Mesodermal cell (in vitro differentiated cells): ENCODE data around the gene TIGD7.

ENCODE experiments used
- H3K27ac ChIP-seq: 2 replicates; pipeline ENCODE4 v1.7.0; 2013; ENCODE audit warnings: mild to moderate bottlenecking, low read depth, low read length, moderate library complexity; ENCODE audit not compliant: severe bottlenecking
- H3K36me3 ChIP-seq: 2 replicates; pipeline ENCODE4 v1.7.1; 2013; ENCODE audit warnings: mild to moderate bottlenecking, low read length, moderate library complexity; ENCODE audit not compliant: control insufficient read depth, insufficient read depth
- H3K4me1 ChIP-seq: one replicate; pipeline ENCODE4 v1.7.1; 2013; ENCODE audit warnings: mild to moderate bottlenecking, low read length; ENCODE audit not compliant: insufficient read depth, control insufficient read depth, poor library complexity, severe bottlenecking
- H3K4me3 ChIP-seq: 2 replicates; pipeline ENCODE4 v1.7.0; 2013; ENCODE audit warnings: low read length, control low read depth, mild to moderate bottlenecking; ENCODE audit not compliant: insufficient read depth, poor library complexity, severe bottlenecking; ENCODE audit errors: extremely low read depth
- H3K9me3 ChIP-seq: 2 replicates; pipeline ENCODE4 v1.7.1; 2013; ENCODE audit warnings: mild to moderate bottlenecking, low read length, moderate library complexity; ENCODE audit not compliant: control insufficient read depth
- WGBS, 2 experiments: methylation state at CpG; one replicate each; pipeline ENCODE4 v1.1.5; 2013; ENCODE audit warnings: missing lambda C conversion rate in 2 of 2; ENCODE audit not compliant: insufficient coverage in 2 of 2; 5-methylcytosine and 5-hydroxymethylcytosine counted together

TIGD7 gene

DNA sequence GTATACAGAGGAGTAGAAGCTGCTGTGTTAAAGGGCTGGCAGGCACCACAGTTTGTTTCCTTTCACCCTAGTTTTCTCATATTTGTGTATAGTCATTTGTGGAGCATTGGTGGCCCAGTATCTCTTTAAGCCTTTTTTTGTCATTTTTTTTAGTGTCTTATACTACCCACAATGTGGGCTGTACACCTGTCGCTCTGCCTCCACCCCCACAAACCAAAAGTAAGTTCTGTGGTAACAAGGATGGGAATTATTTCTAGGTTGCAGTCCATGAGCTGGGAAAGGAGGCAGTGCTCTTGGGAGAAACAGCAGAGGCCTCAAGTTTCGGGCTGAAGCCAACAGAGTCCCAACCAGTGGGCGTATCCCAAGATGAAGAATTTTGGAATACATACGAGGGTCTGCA lies 6.3 kb upstream of the TIGD7 start:
- Histone ChIP-seq H3K36me3 (peaks cover 99% of the 10 kb centered on the region), H3K4me1 (no peaks in the 10 kb centered on the region), H3K9me3 (peaks cover 83% of the 10 kb centered on the region), H3K27ac (no peak overlapping the region), H3K4me3 (no peak overlapping the region)
- 94 to 97% methylated on average over 3 of the region's 4 CpGs for WGBS, 2 experiments

DNA sequence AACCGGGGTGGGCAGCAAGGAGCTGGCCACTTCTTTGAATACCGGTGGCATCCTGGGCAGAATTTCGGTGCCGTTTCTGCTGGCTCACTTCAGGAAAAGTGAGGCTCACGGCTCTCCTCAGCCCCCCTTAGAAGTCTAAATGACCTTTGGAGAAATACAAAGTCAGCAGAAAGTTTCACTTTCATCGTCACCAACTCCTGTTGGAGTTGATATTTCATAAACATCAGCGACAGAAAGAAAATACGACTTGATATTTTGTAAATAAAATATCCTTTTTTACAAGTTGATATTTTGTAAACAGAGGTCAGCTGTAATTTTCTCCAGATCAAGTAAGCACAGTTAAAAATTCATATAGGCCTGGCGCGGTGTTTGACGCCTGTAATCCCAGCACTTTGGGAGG lies 848 bp upstream of the TIGD7 start:
- H3K4me1 ChIP-seq: no peaks in the 10 kb centered on the region
- peaks cover 65% of the 10 kb centered on the region for H3K9me3 ChIP-seq
- no peak overlapping the region for H3K27ac ChIP-seq
- H3K36me3 ChIP-seq: peaks cover 68% of the 10 kb centered on the region
- H3K4me3 ChIP-seq: peak overlapping the region; percentile 69
- WGBS, 2 experiments: 72 to 78% methylated on average over 7 to 9 of the region's 11 CpGs

DNA sequence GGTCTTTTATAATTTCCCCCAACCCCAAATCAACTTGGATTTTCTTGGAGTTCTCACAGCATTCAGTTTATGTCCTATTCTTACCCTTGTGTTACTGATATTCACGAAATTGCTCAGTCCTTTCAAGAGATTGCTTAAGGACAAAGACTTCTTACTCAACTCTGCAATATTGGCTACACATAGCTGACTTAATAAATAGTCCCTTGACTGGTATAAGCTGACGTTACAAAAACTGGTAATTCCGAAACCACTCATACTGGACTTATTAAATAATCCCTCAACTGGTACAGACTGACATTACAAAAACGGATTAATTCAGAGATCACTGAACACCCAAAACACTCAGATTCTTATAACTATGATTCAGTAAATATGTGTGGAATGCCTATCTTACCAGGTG lies 860 bp downstream of the TIGD7 start:
- Histone ChIP-seq H3K4me1 (no peaks in the 10 kb centered on the region), H3K4me3 (peak overlapping the region; percentile 69), H3K27ac (peak overlapping the region; percentile 86), H3K9me3 (peaks cover 57% of the 10 kb centered on the region), H3K36me3 (peaks cover 68% of the 10 kb centered on the region)
- WGBS, 2 experiments: 95 to 98% methylated on average over 3 to 4 of the region's 4 CpGs

DNA sequence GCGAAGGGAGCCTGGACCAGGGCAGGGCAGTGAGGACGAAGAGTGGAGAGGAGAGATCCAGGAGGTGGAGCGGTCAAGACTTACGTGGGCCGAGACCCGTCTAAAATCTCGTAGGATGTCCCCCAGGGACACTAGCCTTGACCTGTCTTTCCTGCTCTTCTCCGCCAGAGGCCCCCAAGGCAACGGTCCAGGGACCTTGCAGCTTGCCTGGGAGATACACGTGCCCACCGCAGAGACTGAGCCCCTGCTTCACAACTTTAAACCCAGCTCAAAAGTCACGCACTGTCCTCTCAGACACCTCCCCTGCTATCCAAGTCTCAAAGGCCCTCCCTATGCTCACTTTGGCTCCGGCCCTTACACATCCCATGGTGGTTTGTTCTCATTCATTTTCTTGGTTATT lies 9.4 kb downstream of the TIGD7 start:
- H3K27ac ChIP-seq: no peak overlapping the region
- H3K36me3 ChIP-seq: peaks cover 81% of the 10 kb centered on the region
- WGBS, 2 experiments: 96% methylated on average over 6 to 12 of the region's 13 CpGs
- H3K4me3 ChIP-seq: no peak overlapping the region
- H3K9me3 ChIP-seq: peaks cover 44% of the 10 kb centered on the region
- H3K4me1 ChIP-seq: no peaks in the 10 kb centered on the region

DNA sequence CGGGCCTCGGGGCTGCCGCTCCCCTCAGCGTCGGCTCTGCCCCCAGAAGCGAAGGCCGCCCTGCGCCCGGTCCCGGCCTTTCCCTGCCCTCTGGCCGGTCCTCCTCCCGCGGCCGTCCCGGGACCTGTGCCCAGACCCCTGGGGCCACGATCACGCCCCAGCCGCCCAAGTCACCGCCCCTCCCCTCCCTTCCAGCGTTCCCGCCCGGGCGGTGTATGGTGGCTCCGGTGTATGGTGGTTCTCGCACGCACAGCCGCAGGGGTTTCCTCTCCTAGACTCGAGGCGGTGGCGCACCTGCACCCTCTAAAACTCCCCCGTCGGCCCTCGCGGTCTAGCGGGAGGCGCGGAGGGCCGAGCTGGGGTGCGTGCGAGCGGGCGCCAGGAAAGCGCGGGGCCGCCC lies 10.0 kb downstream of the TIGD7 start:
- no peaks in the 10 kb centered on the region for H3K4me1 ChIP-seq
- H3K4me3 ChIP-seq: no peak overlapping the region
- H3K27ac ChIP-seq: no peak overlapping the region
- peaks cover 45% of the 10 kb centered on the region for H3K9me3 ChIP-seq
- peaks cover 81% of the 10 kb centered on the region for H3K36me3 ChIP-seq
- WGBS, 2 experiments: 96 to 98% methylated on average over 18 to 44 of the region's 45 CpGs

DNA sequence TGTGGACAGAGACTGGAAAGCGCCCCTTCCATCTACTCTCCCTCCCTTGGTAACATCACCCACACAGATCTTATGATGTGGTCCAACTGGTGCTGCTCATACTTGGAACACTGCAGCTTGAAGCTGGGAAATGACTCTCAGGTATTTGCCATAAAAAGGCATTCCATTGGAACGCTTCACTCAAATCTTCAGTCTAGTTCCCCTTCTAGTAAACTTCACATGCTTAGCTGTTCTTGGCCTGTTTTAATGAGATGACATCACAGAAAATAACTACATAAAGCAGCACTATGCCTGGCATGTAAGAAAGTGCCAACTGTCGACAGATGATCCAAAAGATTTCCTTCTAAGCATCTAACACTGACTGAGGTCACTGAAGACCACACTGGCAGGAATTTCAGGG lies 12.6 kb downstream of the TIGD7 start:
- peaks cover 62% of the 10 kb centered on the region for H3K9me3 ChIP-seq
- 92 to 96% methylated on average over 2 to 3 of the region's 3 CpGs for whole genome bisulfite sequencing, 2 experiments
- H3K27ac ChIP-seq: no peak overlapping the region
- no peak overlapping the region for H3K4me3 ChIP-seq
- peaks cover 92% of the 10 kb centered on the region for H3K36me3 ChIP-seq
- no peaks in the 10 kb centered on the region for H3K4me1 ChIP-seq

DNA sequence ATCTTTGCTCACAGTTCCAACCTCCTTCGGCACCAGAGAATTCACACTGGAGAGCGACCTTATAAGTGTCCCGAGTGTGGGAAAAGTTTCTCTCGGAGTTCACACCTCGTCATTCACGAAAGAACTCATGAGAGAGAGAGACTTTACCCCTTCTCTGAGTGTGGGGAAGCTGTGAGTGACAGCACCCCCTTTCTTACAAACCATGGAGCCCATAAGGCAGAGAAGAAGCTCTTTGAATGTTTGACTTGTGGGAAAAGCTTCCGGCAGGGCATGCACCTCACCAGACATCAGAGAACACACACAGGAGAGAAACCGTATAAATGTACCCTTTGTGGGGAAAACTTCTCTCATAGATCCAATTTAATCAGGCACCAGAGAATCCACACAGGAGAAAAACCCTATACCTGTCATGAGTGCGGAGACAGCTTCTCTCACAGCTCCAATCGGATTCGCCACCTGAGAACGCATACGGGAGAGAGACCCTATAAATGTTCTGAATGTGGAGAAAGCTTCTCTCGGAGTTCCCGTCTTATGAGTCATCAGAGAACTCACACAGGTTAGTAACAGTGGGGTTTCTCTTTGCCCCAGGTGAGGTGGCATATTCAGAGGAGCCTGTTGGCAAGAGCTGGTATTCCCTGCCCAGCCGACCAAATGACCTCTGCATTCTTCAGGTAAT lies 15.1 kb downstream of the TIGD7 start:
- peaks cover 98% of the 10 kb centered on the region for H3K36me3 ChIP-seq
- no peak overlapping the region for H3K4me3 ChIP-seq
- 96 to 98% methylated on average over 11 to 12 of the region's 16 CpGs for whole genome bisulfite sequencing, 2 experiments
- no peak overlapping the region for H3K27ac ChIP-seq
- peaks cover 68% of the 10 kb centered on the region for H3K9me3 ChIP-seq
- H3K4me1 ChIP-seq: no peaks in the 10 kb centered on the region

DNA sequence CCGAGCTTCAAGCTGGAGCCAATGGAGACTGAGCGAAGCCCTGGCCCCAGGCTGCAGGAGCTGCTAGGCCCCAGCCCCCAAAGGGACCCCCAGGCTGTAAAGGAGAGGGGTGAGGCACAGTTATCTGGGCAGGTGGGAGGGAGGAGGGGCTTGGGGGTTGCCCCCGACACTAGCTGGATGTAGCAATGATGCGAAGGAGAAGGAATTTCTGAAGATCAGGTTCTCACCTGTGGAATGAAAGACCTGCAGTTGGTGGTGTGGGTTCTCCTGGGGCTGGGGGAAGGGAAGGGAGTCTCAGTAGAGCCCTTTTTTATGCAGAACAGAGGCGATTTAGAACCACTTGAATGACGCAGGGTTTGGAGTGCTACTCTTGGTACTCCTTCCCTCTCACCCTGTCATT lies 20.1 kb downstream of the TIGD7 start:
- H3K4me3 ChIP-seq: peak overlapping the region; percentile 90
- H3K9me3 ChIP-seq: peaks cover 32% of the 10 kb centered on the region
- no peak overlapping the region for H3K27ac ChIP-seq
- peaks cover 54% of the 10 kb centered on the region for H3K36me3 ChIP-seq
- WGBS, 2 experiments: 67 to 79% methylated on average over 3 to 6 of the region's 6 CpGs
- H3K4me1 ChIP-seq: peaks cover 4% of the 10 kb centered on the region

DNA sequence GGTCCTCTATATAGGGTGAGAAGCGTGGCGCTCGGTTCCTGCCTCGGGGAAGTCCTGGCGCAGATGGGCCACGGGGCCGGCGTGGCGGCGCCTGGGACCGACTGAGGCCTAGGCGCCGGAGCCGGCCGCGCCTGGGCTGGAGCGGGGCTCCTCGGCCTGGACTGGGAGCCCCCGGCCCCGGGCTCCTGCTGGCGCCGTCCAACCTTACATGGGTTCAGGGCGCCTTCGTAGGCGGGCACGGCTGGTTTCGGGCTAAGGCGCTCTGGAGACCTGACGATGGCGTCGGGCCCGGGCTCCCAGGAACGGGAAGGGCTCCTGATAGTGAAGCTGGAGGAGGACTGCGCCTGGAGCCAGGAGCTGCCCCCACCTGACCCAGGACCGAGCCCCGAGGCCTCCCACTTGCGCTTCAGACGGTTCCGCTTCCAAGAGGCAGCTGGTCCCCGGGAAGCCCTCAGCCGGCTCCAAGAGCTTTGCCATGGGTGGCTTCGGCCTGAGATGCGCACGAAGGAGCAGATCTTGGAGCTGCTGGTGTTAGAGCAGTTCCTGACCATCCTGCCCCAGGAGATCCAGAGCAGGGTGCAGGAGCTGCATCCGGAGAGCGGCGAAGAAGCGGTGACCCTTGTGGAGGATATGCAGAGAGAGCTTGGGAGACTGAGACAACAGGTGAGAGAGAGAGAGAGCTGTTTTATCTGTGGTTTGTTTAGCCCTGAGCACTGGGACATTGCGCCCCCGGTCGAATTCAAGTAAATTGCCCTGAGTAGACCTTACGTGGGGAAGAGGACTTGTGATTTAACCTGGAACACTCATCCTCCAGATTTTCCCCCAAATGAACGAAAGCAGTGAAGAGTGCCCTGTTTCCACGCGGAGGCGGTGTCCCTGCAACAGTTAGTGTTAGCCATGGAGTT lies 21.4 kb downstream of the TIGD7 start:
- peak overlapping the region; percentile 100 for H3K27ac ChIP-seq
- peaks cover 4% of the 10 kb centered on the region for H3K4me1 ChIP-seq
- H3K9me3 ChIP-seq: peaks cover 19% of the 10 kb centered on the region
- H3K4me3 ChIP-seq: peak overlapping the region; percentile 90
- 5 to 7% methylated on average over 47 to 55 of the region's 56 CpGs for WGBS, 2 experiments
- peaks cover 41% of the 10 kb centered on the region for H3K36me3 ChIP-seq

DNA sequence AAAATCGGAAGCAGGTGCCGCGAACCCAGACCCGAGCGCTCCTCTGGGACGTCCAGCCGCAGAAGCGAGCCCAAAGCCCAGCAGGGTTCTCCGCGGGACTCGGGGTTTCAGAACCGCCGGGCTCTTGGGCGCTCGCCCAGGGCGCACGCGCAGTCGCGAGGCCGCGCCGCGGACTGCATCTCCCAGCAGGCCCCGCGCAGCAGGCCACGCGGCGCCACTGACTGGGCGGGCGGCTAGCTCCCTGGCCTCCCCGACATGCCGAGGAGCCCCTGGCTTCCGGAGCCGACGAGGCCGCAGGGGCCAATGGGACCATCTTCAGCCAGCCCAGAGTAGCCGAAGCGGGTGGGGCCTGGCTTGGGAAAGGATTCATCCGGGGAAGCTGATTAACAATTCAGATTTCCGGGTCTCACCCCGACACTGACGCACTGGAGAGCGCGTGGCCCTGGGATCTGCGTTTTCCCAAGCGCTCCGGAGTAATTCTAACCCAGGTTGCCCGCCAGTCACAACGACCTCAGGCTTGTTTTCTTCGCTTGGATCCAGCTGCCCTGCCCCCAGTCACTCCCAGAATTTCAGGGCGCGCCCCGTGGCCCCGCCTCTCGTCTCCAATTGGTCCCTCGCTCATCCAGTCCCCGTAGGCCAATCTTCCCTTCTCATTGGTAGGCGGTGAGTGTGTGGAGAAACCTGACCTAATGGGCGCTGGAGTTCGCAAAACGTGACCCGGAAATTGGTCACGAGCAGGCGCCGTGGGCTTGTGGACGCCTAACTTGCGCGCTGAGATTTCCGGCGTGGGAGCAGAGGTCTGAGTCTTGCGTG lies 22.3 kb downstream of the TIGD7 start, which contains the start of gene ZNF263:
Gene ZNF263 (plus strand): TSS at position 762 of the 813 bp plus-strand sequence. CDS start 328 bp downstream, outside the sequence.
- 0% methylated on average over 52 to 61 of the region's 72 CpGs for WGBS, 2 experiments
- peak within 1 kb of the TSS; percentile 90 for H3K4me3 ChIP-seq
- peaks cover 4% of the 10 kb centered on the region for H3K4me1 ChIP-seq
- peaks cover 32% of the 10 kb centered on the region for H3K36me3 ChIP-seq
- H3K27ac ChIP-seq: peak within 1 kb of the TSS; percentile 100
- H3K9me3 ChIP-seq: peaks cover 12% of the 10 kb centered on the region
